Measurements from ENCODE around the gene APOC1. TPM values are rescaled to one million over a fixed set of nuclear protein-coding genes. Genes with fewer than 3 reads are reported as not detected.
A peak's percentile ranks its signal among the peaks of the same experiment; 100 is the strongest.

Gene APOC1
- total RNA-seq, 1 donor from 2014 or later = 2.2 TPM

DNA sequence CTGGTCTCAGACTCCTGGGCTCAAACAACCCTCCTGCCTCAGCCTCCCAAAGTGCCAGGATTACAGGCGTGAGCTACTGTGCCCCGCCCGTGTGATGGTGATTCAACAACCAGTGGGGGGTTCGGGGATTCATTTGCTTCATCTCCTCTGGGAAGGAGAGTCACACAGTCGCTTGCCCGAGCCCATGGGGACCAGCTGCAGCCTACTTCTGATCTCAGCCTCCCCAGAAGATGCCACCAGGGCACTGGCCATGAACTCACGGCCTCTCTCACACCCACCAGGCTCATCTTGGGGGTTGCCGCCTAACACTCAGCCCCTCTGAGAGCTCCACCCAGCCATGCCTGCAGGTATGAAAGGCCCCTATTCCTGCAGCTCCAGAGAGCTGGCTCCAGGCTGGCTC lies 16.6 kb upstream of the APOC1 start:
- TF ChIP-seq, protein P1, sequence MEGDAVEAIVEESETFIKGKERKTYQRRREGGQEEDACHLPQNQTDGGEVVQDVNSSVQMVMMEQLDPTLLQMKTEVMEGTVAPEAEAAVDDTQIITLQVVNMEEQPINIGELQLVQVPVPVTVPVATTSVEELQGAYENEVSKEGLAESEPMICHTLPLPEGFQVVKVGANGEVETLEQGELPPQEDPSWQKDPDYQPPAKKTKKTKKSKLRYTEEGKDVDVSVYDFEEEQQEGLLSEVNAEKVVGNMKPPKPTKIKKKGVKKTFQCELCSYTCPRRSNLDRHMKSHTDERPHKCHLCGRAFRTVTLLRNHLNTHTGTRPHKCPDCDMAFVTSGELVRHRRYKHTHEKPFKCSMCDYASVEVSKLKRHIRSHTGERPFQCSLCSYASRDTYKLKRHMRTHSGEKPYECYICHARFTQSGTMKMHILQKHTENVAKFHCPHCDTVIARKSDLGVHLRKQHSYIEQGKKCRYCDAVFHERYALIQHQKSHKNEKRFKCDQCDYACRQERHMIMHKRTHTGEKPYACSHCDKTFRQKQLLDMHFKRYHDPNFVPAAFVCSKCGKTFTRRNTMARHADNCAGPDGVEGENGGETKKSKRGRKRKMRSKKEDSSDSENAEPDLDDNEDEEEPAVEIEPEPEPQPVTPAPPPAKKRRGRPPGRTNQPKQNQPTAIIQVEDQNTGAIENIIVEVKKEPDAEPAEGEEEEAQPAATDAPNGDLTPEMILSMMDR (IDR thresholded peaks at IDR 0.05) = no peak
- peaks cover 4% of the 10 kb centered on the region for H3K4me1 Mint-ChIP-seq (ENCODE audit: low read depth)
- H3K27ac Mint-ChIP-seq (ENCODE audit: unreplicated experiment) = no peak overlapping the region
- H3K4me3 Mint-ChIP-seq (ENCODE audit: unreplicated experiment) = no peak overlapping the region
- H3K27me3 Mint-ChIP-seq (ENCODE audit: low read depth) = no peaks in the 10 kb centered on the region
- H3K9me3 Mint-ChIP-seq (ENCODE audit: low read depth) = no peaks in the 10 kb centered on the region
- peaks cover 25% of the 10 kb centered on the region for H3K36me3 Mint-ChIP-seq (ENCODE audit: low read depth)
- no peak for DNase-seq (ENCODE audit: low spot score)

DNA sequence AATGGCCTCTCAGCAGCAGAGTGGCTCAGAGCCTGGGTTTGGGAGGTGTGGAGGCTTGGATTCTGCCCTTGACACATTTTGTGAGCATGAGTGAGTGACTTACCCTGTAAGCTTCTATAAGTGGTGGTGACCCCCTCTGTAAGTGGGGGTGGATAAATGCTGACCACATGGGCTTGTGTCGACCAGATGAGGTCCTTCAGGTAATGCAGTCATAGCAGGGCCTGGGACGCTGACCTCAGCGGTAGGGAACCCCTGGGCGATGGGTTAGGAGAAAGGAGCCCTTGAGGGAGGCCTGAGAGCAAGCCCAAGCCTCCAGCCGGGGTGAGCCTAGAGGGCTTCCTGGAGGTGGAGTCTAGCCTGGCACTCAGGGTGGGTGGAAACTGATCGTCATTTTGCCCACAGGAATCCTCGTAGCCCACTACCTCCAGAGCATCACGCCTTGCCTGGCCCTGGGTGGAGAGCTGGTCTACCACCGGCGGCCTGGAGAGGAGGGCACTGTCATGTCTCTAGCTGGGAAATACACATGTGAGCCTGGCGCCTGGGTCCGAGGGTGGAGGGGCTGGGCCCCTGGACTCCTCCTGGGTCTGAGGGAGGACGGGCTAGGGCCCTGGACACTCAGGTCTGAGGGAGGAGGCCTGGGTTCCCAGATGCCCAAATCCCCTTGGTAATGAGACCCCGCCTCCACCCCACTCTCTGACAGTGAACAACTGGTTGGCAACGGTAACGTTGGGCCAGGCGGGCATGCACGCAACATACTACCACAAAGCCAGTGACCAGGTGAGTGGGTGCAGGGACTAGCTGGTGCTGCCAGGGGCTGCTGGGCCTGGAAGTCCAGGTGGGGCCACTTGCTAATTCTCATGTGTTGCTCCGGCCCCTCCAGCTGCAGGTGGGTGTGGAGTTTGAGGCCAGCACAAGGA lies 13.8 kb upstream of the APOC1 start:
- no peaks in the 10 kb centered on the region for H3K4me1 Mint-ChIP-seq (ENCODE audit: low read depth)
- TF ChIP-seq, protein P1 (IDR thresholded peaks at IDR 0.05) = no peak
- no peak for DNase-seq (ENCODE audit: low spot score)
- no peaks in the 10 kb centered on the region for H3K27me3 Mint-ChIP-seq (ENCODE audit: low read depth)
- no peak overlapping the region for H3K4me3 Mint-ChIP-seq (ENCODE audit: unreplicated experiment)
- H3K36me3 Mint-ChIP-seq (ENCODE audit: low read depth) = peaks cover 18% of the 10 kb centered on the region
- H3K27ac Mint-ChIP-seq (ENCODE audit: unreplicated experiment) = no peak overlapping the region
- H3K9me3 Mint-ChIP-seq (ENCODE audit: low read depth) = no peaks in the 10 kb centered on the region

DNA sequence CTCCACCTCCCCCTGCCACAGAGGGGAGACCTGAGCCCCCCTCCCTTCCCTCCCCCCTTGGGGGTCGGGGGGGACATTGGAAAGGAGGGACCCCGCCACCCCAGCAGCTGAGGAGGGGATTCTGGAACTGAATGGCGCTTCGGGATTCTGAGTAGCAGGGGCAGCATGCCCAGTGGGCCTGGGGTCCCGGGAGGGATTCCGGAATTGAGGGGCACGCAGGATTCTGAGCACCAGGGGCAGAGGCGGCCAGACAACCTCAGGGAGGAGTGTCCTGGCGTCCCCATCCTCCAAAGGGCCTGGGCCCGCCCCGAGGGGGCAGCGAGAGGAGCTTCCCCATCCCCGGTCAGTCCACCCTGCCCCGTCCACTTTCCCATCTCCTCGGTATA lies 11.2 kb upstream of the APOC1 start:
- Mint-ChIP-seq H3K36me3 (ENCODE audit: low read depth) (peaks cover 6% of the 10 kb centered on the region), H3K9me3 (ENCODE audit: low read depth) (no peaks in the 10 kb centered on the region), H3K27me3 (ENCODE audit: low read depth) (no peaks in the 10 kb centered on the region), H3K27ac (ENCODE audit: unreplicated experiment) (no peak overlapping the region), H3K4me1 (ENCODE audit: low read depth) (peaks cover 12% of the 10 kb centered on the region), H3K4me3 (ENCODE audit: unreplicated experiment) (no peak overlapping the region)
- no peak for DNase-seq (ENCODE audit: low spot score)
- TF ChIP-seq, protein P1 (IDR thresholded peaks at IDR 0.05) = no peak

DNA sequence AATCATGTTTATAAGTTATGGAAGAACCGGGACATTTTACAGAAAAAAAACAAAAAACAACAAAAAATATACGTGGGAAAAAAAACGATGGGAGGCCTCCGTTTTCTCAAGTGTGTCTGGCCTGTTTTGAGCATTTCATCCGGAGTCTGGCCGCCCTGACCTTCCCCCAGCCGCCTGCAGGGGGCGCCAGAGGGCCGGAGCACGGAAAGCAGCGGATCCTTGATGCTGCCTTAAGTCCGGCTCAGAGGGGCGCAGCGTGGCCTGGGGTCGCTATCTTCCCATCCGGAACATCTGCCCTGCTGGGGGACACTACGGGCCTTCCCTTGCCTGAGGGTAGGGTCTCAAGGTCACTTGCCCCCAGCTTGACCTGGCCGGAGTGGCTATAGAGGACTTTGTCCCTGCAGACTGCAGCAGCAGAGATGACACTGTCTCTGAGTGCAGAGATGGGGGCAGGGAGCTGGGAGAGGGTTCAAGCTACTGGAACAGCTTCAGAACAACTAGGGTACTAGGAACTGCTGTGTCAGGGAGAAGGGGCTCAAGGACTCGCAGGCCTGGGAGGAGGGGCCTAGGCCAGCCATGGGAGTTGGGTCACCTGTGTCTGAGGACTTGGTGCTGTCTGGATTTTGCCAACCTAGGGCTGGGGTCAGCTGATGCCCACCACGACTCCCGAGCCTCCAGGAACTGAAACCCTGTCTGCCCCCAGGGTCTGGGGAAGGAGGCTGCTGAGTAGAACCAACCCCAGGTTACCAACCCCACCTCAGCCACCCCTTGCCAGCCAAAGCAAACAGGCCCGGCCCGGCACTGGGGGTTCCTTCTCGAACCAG lies 10.6 kb upstream of the APOC1 start:
- H3K27ac Mint-ChIP-seq (ENCODE audit: unreplicated experiment) = no peak overlapping the region
- H3K4me1 Mint-ChIP-seq (ENCODE audit: low read depth) = peaks cover 12% of the 10 kb centered on the region
- no peaks in the 10 kb centered on the region for H3K9me3 Mint-ChIP-seq (ENCODE audit: low read depth)
- DNase-seq (ENCODE audit: low spot score) = no peak
- H3K36me3 Mint-ChIP-seq (ENCODE audit: low read depth) = peaks cover 5% of the 10 kb centered on the region
- no peak overlapping the region for H3K4me3 Mint-ChIP-seq (ENCODE audit: unreplicated experiment)
- TF ChIP-seq, protein P1 (IDR thresholded peaks at IDR 0.05) = peak; percentile 97
- H3K27me3 Mint-ChIP-seq (ENCODE audit: low read depth) = no peaks in the 10 kb centered on the region

DNA sequence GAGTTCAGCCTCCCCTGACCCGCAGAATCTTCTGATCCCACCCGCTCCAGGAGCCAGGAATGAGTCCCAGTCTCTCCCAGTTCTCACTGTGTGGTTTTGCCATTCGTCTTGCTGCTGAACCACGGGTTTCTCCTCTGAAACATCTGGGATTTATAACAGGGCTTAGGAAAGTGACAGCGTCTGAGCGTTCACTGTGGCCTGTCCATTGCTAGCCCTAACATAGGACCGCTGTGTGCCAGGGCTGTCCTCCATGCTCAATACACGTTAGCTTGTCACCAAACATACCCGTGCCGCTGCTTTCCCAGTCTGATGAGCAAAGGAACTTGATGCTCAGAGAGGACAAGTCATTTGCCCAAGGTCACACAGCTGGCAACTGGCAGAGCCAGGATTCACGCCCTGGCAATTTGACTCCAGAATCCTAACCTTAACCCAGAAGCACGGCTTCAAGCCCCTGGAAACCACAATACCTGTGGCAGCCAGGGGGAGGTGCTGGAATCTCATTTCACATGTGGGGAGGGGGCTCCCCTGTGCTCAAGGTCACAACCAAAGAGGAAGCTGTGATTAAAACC lies 9.9 kb upstream of the APOC1 start:
- no peak overlapping the region for H3K27ac Mint-ChIP-seq (ENCODE audit: unreplicated experiment)
- no peaks in the 10 kb centered on the region for H3K27me3 Mint-ChIP-seq (ENCODE audit: low read depth)
- TF ChIP-seq, protein P1 (IDR thresholded peaks at IDR 0.05) = peak; percentile 54
- peaks cover 12% of the 10 kb centered on the region for H3K4me1 Mint-ChIP-seq (ENCODE audit: low read depth)
- DNase-seq (ENCODE audit: low spot score) = no peak
- no peak overlapping the region for H3K4me3 Mint-ChIP-seq (ENCODE audit: unreplicated experiment)
- H3K9me3 Mint-ChIP-seq (ENCODE audit: low read depth) = no peaks in the 10 kb centered on the region
- H3K36me3 Mint-ChIP-seq (ENCODE audit: low read depth) = peaks cover 5% of the 10 kb centered on the region
